Measurements from ENCODE around the gene RPN2. TPM values are rescaled to one million over a fixed set of nuclear protein-coding genes. Genes with fewer than 3 reads are reported as not detected.

The RPN2 gene
- polyA plus RNA-seq, 3 donors, result 169 to 215 (median 199) TPM

- no peaks in the 10 kb centered on the region for H3K9me3 Mint-ChIP-seq
- Histone ChIP-seq H4K20me1 (ENCODE audit: insufficient read depth, low read length) (no peaks in the 10 kb centered on the region), H3K36me3 (replicated peaks in 1 of 2; ENCODE audit: control insufficient read depth in 1 of 2, insufficient read depth in 2 of 2, low read length in 2 of 2) (peaks cover 99% of the 10 kb centered on the region in 2 donors), H3K9ac (ENCODE audit: insufficient read depth, low read length, poor library complexity, severe bottlenecking) (no peak overlapping the region), H3K4me3 (replicated peaks in 1 of 3; ENCODE audit: low read depth in 2 of 3, low read length in 3 of 3) (no peak overlapping the region), H2AFZ (ENCODE audit: insufficient read depth, low read depth, low read length, poor library complexity, severe bottlenecking) (no peak overlapping the region), H3K79me2 (ENCODE audit: insufficient read depth, low read length) (no peaks in the 10 kb centered on the region), H3K4me2 (replicated peaks; ENCODE audit: extremely low read depth, low read length, poor library complexity, severe bottlenecking) (no peak overlapping the region), H3K27me3 (ENCODE audit: control insufficient read depth in 2 of 2, insufficient read depth in 2 of 2, low read length in 2 of 2) (no peaks in the 10 kb centered on the region), H3K27ac (ENCODE audit: low read depth in 1 of 2, low read length in 2 of 2) (no peak overlapping the region), H3K9me3 (replicated peaks in 1 of 2; ENCODE audit: control insufficient read depth in 1 of 2, insufficient read depth in 1 of 2, low read length in 2 of 2) (no peaks in the 10 kb centered on the region), H3K4me1 (ENCODE audit: control insufficient read depth in 1 of 2, insufficient read depth in 2 of 2, low read length in 2 of 2) (no peaks in the 10 kb centered on the region)
- H3K27me3 Mint-ChIP-seq (ENCODE audit: low read depth in 3 of 3), result no peaks in the 10 kb centered on the region
- peaks cover 95 to 100% of the 10 kb centered on the region in 2 donors for H3K36me3 Mint-ChIP-seq
- no peaks in the 10 kb centered on the region for H3K4me1 Mint-ChIP-seq
- WGBS (ENCODE audit: insufficient coverage), result 100% methylated on average over 3 of the region's 4 CpGs
- TF ChIP-seq CTCF (IDR thresholded peaks at IDR 0.05), result no peak
- no peak for DNase-seq
- no peak overlapping the region for H3K4me3 Mint-ChIP-seq
- H3K27ac Mint-ChIP-seq, result peak overlapping the region in 2 of 7 donors; percentile 46 to 64
- intact Hi-C loops (cut with micrococcal nuclease), result no loop called here
Measured at GRCh38 chr20:37236462-37236861, 57.3 kb downstream of the RPN2 start.

- H4K20me1 ChIP-seq (ENCODE audit: insufficient read depth, low read length), result no peaks in the 10 kb centered on the region
- Mint-ChIP-seq H3K4me1 (no peaks in the 10 kb centered on the region), H3K9me3 (no peaks in the 10 kb centered on the region), H3K36me3 (peaks cover 93 to 99% of the 10 kb centered on the region in 2 donors), H3K27me3 (ENCODE audit: low read depth in 3 of 3) (no peaks in the 10 kb centered on the region), H3K27ac (peak overlapping the region in 3 of 7 donors; percentile 33 to 47 (median 42)), H3K4me3 (no peak overlapping the region)
- H3K27me3 ChIP-seq (ENCODE audit: control insufficient read depth in 2 of 2, insufficient read depth in 2 of 2, low read length in 2 of 2), result no peaks in the 10 kb centered on the region
- H3K36me3 ChIP-seq (replicated peaks in 1 of 2; ENCODE audit: control insufficient read depth in 1 of 2, insufficient read depth in 2 of 2, low read length in 2 of 2), result peaks cover 99% of the 10 kb centered on the region in 2 donors
- DNase-seq, result no peak
- H3K27ac ChIP-seq (ENCODE audit: low read depth in 1 of 2, low read length in 2 of 2), result no peak overlapping the region
- no peaks in the 10 kb centered on the region for H3K9me3 ChIP-seq (replicated peaks in 1 of 2; ENCODE audit: control insufficient read depth in 1 of 2, insufficient read depth in 1 of 2, low read length in 2 of 2)
- no CpG with 5 or more reads among the region's 5 CpGs for WGBS (ENCODE audit: insufficient coverage)
- intact Hi-C loops (cut with micrococcal nuclease), result no loop called here
- no peak overlapping the region for H3K9ac ChIP-seq (ENCODE audit: insufficient read depth, low read length, poor library complexity, severe bottlenecking)
- H3K4me1 ChIP-seq (ENCODE audit: control insufficient read depth in 1 of 2, insufficient read depth in 2 of 2, low read length in 2 of 2), result no peaks in the 10 kb centered on the region
- no peak for TF ChIP-seq CTCF (IDR thresholded peaks at IDR 0.05)
- H2AFZ ChIP-seq (ENCODE audit: insufficient read depth, low read depth, low read length, poor library complexity, severe bottlenecking), result no peak overlapping the region
- H3K4me3 ChIP-seq (replicated peaks in 1 of 3; ENCODE audit: low read depth in 2 of 3, low read length in 3 of 3), result no peak overlapping the region
- no peak overlapping the region for H3K4me2 ChIP-seq (replicated peaks; ENCODE audit: extremely low read depth, low read length, poor library complexity, severe bottlenecking)
- H3K79me2 ChIP-seq (ENCODE audit: insufficient read depth, low read length), result no peaks in the 10 kb centered on the region
Measured at GRCh38 chr20:37237656-37238055, 58.5 kb downstream of the RPN2 start.

All from CD14-positive monocyte (primary cell).